Glomerular endothelial cell (primary cell): ENCODE data around the gene IFI6. TPM values are rescaled to one million over a fixed set of nuclear protein-coding genes. Genes with fewer than 3 reads are reported as not detected.

ENCODE experiments used
- DNase-seq: peaks from one replicate; pipeline ENCODE4 v3.0.0-alpha.2; 2011; ENCODE audit warnings: low read depth, low spot score; ENCODE audit errors: extremely low read depth
- total RNA-seq: library from RNA; depleted of rRNA; stranded (reverse); fragments of >200 nt; gene quantifications from 2 replicates; pipeline ENCODE4 v1.2.3, GENCODE V29; 2015

Gene IFI6
- total RNA-seq, 1 donor from 2014 or later, result 277 TPM

DNA sequence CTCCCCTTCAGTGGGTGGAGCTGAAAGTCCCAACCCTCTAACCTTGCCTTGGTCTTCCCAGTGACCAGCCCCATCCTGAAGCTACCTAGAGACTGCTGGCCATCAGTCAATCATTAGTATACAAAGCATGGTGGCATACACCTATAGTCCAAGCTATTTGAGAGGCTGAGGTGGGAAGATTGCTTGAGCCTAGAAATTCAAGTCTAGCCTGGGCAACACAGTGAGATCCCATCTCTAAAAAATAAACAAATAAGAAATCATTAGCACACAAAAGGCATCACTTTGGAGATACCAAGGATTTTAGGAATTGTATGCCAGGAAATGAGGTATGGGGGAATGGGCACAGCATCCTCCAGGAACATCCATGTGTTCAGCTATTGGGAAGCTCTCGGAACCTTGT, 4.4 kb upstream of the IFI6 start:
- DNase-seq, result no peak

DNA sequence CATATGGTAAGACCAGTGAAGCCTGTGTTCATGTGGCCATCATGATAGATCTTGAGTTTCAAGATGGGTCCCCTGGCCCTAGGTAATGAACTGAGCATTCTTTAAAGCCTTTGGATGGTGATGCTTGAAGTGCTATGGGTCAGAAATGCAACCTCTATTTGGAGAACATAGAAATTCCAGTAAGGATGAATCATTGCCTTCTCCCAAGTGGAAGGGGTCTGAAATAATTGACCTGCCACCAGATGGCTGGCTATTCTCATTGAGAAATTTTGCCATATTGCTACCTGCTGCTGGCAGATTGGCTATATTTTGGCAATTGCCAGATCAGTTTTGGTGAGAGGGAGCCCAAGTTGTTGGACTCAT, 739 bp upstream of the IFI6 start:
- no peak for DNase-seq

DNA sequence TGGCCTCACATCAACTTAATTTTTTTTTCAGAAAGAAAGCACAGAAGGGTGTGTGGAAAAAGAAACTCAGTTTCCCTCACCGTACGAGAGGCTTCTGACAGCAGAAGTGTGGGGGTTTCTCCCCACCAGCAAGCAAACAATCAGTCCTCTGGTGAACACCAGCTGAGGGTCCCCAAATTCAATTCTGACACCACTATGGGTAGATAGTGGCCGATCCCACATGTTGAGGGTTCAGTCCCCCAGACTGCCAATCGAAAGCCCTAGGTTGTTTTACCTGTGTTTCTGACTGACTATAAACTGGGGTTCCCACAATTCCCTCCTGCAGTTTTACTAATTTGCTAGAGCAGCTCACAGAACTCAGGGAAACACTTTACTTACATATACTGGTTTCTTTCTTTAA, 2.1 kb downstream of the IFI6 start:
- DNase-seq, result no peak

DNA sequence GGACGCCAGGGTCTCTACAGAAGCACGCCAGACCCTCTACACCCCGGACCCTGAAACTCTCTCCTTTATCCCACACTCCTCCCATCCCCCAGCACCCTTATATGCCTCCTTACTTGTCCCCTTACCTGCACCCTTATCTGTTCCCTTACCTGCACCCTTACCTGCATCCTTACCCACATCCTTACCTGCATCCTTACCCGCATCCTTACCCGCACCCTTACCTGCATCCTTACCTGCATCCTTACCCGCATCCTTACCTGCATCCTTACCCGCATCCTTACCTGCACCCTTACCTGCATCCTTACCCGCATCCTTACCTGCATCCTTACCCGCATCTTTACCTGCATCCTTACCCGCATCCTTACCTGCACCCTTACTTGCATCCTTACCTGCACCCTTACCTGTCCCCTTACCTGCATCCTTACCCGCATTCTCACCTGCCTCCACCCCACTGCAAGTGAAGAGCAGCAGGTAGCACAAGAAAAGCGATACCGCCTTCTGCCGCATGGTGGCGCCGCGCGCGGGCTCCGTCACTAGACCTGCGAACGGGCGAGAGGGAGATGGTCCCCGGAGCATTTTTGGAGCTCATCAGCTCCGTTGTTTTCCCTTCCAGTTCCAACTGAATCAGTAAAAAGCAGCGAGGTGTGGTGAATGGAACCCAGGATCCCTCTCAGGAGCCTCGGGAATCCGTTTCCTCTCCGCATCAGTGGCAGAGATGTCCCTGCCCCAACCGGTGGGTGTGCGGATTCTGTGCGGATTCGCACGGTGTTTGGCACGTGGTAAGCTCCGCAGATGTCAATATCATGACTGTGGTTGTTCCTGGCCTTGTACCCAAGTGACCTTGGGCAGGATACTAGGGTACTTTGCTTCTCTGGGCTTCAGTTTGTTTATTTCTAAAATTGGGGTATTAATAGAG, 2.9 kb downstream of the IFI6 start:
- no peak for DNase-seq

DNA sequence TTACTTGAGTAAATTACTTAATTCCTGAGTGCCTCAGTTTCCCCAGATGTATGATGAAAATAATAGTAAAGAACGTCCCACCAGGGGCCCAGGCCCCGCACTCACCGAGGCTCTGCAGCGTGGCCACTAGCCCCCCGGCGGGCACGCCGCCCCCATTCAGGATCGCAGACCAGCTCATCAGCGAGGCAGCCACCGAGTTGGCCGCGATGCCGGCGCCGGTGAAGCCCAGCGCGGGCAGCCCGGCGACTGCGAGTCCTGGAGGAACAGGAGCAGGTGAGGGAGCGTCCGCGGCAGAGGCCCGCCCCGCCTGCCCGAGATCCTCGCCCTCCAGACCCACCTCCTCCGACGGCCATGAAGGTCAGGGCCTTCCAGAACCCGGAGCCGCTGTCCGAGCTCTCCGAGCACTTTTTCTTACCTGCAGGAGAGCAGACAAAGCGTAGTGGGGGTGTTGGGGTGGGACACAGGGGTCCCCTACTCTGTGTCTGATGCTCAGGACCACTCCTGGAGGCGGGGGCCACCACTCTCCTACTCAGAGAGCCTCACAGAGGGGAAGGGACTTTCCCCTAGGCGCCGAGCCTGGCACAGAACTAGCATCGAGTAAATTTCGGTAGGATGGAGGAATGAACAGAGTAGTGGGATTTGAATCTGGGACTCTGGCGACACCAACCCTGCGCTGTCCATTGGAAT, 3.7 kb downstream of the IFI6 start:
- no peak for DNase-seq

DNA sequence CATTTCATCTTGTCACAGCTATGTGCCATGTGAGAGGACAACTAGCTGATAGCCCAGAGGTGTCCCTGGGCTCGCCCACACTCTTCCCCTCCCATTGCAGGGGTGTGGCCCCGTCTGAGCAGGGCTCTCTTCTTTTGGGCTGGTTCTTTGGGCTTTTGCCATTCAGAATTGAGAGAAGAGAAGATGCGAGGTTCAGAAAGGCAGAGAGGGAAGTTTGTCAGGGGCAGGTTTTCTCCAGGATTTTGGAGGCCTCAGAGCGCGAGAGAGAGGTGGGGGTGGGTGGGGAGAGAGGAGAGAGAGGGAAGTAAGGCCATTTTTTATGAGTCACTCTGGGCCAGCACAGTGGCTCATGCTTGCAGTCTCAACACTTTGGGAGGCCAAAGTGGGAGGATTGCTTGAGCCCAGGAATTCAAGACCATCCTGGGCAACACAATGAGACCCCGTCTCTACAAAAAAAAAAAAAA, 5.2 kb downstream of the IFI6 start:
- DNase-seq, result no peak

DNA sequence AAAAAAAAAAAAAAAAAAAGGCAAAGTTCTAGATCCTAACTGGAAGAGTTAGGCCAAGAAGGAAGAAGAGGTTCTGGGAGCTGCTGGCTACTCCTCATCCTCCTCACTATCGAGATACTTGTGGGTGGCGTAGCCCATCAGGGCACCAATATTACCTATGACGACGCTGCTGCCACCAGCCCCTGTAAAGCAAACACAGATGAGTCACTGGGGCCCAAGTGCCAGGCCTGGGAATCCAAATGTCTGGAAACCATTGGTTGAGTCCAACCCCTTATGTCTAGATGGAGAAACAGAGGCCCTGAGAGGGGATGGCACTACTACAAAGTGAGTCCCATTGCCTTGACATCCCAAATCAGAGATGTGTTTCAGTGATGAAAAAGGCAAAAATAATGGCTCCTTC, 5.7 kb downstream of the IFI6 start:
- DNase-seq, result no peak

DNA sequence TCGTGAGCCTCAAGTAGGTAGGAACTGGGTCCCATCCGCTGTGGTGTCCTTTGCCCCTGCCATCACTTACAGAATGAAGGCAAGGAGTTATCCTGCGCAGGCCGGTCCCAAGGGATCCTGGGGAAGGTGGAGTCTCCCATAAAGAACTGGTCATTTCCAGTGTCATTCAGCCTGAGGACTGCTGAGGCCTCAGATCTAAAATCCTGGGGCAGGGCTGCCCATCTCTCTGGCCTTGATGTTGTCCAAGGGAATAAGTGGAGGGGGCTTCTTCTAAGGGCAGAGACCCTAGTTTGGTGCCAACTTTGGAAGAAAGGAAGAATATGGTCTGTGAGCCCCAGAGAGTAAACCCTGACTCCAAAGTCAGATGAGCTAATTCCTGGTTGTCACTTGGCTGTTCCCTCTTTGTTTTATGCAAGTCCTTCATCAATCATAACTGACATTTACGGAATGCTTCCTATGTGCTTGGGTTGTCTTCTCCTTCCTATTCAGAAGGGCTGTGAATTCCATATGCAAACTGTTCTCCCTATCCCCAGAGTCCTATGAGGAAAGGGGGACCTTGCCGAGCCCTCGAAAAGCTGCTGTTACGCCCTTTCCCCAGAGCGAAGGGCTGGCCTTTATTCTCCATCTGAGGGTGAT, 6.9 kb downstream of the IFI6 start:
- DNase-seq, result no peak

DNA sequence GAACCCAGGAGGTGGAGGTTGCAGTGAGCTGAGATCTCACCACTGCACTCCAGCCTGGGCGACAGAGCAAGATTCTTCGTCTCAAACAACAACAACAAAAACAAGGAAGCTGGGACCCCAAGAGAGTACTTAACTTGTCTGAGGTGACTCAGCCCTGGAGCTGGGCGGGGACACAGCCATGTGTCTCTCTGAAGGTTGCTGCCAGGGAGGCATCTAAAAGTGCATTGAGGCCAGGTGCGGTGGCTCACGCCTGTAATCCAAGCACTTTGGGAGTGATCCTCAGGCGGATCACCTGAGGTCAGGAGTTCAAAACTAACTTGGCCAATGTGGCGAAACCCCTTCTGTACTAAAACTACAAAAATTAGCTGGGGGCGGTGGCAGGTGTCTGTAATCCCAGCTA, 7.7 kb downstream of the IFI6 start:
- DNase-seq, result no peak

DNA sequence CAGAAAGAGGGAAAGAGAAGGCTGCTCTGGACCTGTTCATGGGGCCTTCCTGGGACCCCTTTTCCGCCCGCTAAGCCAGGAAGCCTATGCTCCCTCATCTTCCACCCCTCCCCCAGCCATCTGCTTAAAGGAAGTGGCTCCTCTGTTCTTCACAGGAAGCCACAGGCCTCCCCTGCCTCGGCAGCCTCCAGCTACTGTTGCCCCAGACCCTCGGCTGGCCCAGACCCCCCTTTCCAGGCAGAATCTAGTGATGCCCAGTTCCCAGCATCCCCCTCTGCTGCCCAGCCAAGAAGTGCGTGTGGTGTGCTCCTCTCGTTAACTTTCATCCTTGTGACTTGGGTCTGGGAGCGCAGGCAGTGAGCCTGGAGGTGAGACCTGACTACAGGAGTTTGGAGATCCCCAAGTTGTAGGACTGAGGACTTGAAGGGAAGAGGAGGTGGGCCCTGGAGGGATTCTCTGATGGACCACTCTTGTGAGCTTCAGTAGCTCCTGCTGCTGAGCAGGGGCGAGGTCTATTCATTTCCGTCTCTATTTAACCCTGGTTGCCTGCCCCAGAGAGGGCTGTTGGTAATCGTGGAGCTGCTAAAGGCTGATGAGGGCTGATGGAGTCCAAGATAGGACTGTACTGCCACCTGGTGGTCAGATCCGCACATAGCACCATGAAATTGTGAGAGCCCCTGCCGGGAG, 9.1 kb downstream of the IFI6 start:
- DNase-seq, result no peak

DNA sequence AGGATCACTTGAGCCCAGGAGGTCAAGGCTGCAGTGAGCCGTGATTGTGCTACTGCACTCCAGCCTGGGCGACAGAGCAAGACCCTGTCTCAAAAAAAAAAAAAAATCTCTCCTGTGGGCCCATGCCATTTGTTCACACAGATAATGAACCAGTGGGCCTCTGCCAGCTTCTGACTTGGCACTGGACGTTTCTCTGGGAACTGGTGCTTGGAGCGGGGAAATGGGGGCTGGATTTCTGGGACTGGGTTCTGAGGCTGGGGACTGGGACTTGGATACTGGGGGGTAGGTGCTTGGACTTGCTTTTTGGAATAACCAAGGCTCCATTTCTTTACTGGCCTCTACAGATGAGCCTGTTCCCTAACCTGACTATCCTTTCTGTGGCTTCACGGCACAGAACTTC, 9.7 kb downstream of the IFI6 start:
- no peak for DNase-seq

DNA sequence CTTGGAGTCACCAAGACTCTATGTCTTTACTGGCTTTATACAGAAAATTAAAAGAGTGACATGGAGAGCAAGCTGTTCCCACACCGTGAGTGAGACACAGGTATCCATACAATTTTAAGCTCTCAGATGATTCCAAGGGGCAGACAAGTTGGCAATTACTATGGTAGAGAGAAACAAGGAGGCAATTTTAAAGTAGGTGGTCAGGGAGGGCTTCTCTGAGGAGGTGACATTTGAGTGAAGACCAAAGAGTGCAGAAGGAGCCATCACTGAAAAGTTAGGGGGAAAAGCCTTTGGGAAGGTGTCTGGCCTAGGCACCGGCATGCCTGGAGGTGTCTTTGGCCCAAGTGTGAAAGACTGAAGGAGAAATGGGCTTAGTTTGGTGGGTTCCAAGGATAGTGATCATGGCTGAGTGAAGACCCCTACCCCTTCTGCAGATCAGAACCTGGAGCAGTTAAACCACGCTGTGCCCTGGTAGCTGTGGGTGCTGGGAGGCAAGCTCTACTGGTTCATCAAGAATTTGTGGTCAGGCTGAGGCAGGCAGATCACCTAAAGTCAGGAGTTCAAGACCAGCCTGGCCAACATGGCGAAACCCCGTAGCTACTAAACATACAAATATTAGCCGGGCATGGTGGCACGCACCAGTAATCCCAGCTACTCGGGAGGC, 10.4 kb downstream of the IFI6 start:
- DNase-seq, result no peak

DNA sequence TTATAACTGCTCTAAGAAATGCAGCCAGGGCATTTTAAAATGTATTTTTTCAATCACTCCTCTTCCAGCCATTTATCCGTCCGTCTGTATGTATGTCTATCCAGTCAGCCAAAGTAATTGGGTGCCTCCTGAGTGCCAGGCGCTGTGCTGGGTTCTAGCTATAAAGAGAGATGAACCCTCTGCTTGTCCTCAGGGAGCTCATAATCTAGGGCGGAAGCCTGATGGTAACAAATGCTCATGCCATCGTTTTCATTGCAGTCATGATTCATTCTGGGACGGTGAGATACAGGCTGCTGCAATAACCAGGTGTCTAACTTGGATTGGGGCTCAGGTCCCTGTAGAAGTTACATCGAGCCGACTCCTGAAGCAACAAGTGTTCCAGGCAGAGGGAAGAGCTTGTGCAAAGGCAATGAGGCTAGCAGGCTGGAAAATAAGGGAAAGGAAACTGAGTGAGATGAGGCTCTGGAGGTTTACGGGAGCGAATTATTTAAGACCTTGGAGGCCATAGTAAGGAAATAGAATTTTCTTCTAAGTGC, 11.6 kb downstream of the IFI6 start:
- no peak for DNase-seq

DNA sequence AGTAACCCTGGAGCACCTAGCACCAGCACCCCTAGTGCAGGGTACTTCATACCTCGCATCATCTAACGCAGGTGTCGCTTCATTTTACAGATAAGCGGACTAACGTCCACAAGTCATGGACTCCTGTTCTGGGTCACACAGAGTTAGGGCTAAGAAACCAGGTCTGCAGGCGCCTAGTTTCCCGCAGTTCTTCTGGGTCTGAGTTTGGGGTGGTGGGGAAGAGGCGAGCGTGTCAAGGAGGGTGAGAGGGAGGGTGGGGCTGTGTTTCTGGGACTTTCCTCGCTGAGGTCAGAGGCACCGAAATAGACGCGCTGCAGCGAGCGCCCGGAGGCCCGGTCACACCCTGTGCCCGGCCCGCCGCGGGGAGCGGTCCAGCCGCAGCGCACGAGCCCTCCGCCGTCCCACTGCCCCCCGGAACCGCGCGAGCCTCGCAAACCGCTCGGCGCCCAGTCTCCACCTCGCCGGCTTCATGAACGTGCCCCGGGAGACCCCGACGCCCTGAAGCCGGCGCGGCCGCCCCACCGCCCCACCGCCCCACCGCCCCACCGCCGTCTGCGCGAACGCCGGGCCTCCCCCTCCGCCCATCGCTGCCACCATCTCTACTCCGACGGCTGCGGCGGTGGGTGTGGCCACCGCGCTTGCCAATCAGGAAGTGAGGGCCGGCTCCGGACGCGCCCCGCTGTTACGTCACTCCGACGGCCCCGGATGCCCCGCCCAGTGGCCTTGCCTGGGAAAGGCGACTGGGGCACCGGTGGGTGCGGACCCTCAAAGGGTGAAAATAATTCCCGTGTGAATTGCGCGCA, 12.3 kb downstream of the IFI6 start:
- no peak for DNase-seq

DNA sequence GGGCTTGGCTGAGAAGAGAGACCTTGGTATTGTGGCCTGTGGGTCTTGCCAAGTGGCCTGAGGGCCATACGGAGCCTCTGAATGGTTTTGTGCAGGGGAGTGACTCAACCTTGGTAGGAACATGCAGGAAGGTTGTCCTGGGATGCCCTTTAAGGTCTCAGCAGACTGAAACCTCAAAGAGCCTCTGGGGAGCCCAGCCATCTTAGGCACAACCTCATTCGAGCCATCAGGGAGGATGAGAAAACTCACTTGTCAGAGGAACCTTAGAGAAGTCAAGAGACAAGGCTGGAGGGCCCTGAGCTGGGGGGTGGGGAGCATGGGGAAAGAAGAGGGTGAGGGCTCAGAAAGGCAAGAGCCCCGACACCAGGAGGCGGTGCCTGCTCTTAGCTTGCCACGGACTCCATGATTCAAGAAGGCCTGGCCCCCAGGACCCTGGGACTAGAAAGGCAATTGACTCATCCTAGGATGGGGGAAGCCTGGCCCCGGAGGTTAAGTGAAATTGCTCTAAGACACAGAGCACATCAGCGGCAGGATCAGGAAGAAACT, 13.0 kb downstream of the IFI6 start:
- no peak for DNase-seq

DNA sequence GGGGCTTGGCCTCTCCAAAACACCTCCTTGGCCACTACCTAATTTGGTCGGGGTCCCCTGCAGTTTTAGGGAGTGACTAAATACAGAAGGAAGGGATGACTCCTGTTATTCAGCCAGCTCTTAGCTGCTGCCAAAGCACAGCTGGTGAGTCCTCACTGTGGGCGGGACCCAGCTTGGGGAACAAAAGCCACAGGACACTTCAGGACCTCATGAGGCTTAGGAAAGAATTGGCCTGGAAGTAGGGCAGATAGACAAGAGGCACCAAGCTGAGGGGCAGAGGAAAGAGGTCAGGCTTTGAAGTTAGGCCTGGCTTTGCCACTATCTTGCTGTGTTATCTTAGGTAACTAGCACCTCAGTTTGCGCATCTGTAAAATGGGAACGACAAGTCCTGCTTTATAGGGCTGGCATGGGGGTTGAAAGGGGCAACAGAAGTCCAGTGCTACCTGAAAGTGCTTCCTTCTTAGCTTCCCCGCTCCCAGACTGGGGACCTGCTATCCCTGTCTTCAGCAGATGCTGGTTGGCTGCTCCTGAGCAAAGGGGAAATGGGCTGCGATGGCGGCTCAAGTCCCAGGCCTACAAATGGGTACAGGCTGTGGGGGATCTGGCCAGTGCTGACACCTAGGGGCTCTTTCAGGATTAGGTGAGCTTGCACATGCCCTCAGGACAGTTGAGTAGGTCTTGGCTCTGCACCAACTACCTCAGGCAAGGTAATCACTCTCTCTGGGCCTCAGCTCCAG, 15.7 kb downstream of the IFI6 start:
- no peak for DNase-seq

DNA sequence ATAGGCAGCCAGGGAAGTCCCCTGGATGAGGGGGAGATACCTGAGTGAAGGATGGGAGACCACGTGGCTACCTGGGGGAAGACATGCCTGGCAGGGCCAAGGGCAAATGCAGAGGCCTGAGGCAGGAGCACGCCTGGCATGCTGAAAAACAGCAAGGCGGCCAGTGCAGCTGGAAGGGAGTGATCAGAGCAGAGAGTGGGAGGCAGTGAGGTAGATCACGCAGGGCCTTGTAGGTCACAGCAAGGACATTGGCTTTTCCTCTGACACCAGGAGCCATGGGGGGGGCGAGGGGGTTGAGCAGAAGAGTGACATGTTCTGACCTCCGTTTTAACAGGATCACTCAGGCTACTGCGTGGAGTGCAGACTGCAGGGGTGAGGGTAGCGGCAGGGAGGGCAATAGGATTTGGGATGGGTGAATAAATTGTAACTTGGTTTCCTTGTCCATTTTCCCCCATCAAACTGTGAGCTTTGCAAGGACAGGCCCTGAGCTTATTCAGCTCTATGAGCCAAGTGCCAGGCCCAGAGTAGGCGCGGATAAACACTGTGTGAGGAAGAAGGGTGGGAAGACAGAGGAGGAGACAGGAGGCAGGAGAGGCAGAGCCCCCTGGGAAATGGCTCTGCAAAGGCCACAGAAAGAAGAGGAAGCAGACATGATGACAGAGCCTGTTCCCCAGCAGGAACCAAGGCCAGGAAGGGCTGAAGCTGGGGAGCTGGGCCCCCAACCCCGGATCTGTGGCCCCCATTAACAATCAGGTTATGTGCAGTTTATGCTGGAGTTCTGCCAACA, 16.6 kb downstream of the IFI6 start:
- no peak for DNase-seq
